ENCODE measurements around the gene TNNC1.

The TNNC1 gene

GRCh38 chr3:52428151-52429005 lies 25.5 kb downstream of the TNNC1 start:
- DNase-seq: peak; percentile 77

GRCh38 chr3:52423173-52423572 lies 30.7 kb downstream of the TNNC1 start:
- no peak for DNase-seq

GRCh38 chr3:52422669-52423068 lies 31.2 kb downstream of the TNNC1 start:
- DNase-seq: no peak

GRCh38 chr3:52420388-52420787 lies 33.5 kb downstream of the TNNC1 start:
- no peak for DNase-seq

- DNase-seq: no peak
Observed at GRCh38 chr3:52415800-52416199, 38.0 kb downstream of the TNNC1 start.

- DNase-seq: no peak
Observed at GRCh38 chr3:52408466-52408865, 45.4 kb downstream of the TNNC1 start.

GRCh38 chr3:52407779-52408178 lies 46.1 kb downstream of the TNNC1 start:
- no peak for DNase-seq

- DNase-seq: no peak
Observed at GRCh38 chr3:52406791-52407510, 46.9 kb downstream of the TNNC1 start.

GRCh38 chr3:52406231-52406661 lies 47.6 kb downstream of the TNNC1 start:
- DNase-seq: no peak

- DNase-seq: no peak
Observed at GRCh38 chr3:52405601-52406110, 48.2 kb downstream of the TNNC1 start.

- DNase-seq: no peak
Observed at GRCh38 chr3:52405066-52405465, 48.8 kb downstream of the TNNC1 start.

- no peak for DNase-seq
Observed at GRCh38 chr3:52404391-52404790, 49.5 kb downstream of the TNNC1 start.

GRCh38 chr3:52403955-52404354 lies 49.9 kb downstream of the TNNC1 start:
- no peak for DNase-seq

- no peak for DNase-seq
Observed at GRCh38 chr3:52403271-52403841, 50.5 kb downstream of the TNNC1 start.

GRCh38 chr3:52402706-52403270 lies 51.1 kb downstream of the TNNC1 start:
- DNase-seq: no peak

GRCh38 chr3:52402101-52402521 lies 51.7 kb downstream of the TNNC1 start:
- DNase-seq: no peak

GRCh38 chr3:52401551-52401950 lies 52.3 kb downstream of the TNNC1 start:
- DNase-seq: no peak
